GM19468 (cell line): Measurements from ENCODE around the gene IMPA2.

Experiments
- ATAC-seq: cut with Tn5 transposase; IDR thresholded peaks from one replicate; pipeline ENCODE4 v1.9.1; 2021; ENCODE audit warnings: mild to moderate bottlenecking, moderate library complexity, moderate number of reproducible peaks; ENCODE audit not compliant: unreplicated experiment; ENCODE audit errors: extremely low read depth

The IMPA2 gene

GRCh38 chr18:12005538-12006487 lies 24.5 kb downstream of the IMPA2 start:
- no peak for ATAC-seq

- no peak for ATAC-seq
Measured at GRCh38 chr18:12006488-12006840, 25.2 kb downstream of the IMPA2 start.

GRCh38 chr18:12007063-12007462 lies 25.8 kb downstream of the IMPA2 start:
- no peak for ATAC-seq

- ATAC-seq, result no peak
Measured at GRCh38 chr18:12008181-12008767, 27.0 kb downstream of the IMPA2 start.

DNA sequence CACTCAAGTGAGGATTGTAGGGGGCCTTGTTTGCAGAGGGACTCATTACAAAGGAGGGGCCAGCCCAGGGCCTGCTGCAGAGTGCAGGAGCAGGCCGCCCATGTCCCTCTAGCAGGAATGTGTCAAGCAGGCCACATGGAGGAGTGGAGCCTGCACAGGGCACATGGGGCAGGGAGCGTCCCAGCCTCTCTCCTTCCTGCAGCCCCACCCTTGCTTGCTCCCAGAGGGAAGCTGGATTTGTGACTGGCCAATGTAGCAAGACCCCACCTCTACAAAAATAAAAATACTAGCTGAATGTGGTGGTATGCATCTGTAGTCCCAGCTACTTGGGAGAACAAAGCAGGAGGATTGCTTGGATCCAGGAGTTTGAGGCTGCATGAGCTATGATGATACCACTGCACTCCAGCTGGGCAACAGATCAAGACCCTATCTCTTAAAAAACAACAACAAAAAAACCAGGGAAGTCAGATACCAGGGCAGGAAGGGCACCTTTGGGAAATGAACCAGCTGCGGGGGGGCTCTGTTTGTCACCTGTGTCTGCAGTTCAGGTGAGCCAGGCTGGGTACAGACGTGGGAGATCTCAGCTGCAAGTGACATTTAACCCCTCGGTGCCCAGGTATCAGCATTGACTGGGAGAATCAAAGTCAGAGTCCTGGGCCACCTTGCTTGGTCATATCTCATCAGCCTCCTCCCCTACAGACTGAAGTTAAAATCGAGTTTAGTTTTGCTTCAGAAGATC lies 27.7 kb downstream of the IMPA2 start:
- no peak for ATAC-seq

DNA sequence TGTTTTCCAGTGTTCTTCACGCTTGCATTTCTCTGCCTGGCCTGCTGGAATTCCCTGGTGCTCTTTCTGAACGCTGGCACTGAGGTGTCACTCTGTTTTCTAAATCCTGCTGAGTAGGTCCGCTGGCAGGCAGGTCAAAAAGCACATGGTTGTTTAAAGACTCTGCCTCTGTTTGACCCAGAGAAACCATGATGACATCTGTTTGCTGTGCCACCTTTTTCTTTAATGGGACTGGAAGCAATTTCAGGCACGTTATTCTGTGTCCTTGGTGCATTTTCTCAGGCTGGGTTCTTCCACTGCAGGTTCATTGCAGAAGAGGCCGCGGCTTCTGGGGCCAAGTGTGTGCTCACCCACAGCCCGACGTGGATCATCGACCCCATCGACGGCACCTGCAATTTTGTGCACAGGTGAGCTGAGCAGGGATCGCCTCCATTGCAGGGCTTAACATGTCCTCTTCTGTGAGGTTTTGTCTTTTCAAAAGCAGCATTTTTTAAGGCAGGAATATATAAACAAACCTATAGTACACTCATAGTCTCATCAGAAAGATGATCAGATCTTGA lies 28.4 kb downstream of the IMPA2 start:
- no peak for ATAC-seq

- ATAC-seq, result no peak
Measured at GRCh38 chr18:12010187-12010802, 29.0 kb downstream of the IMPA2 start.

- no peak for ATAC-seq
Measured at GRCh38 chr18:12011199-12011956, 30.1 kb downstream of the IMPA2 start.

- no peak for ATAC-seq
Measured at GRCh38 chr18:12011957-12012549, 30.7 kb downstream of the IMPA2 start.

- ATAC-seq, result no peak
Measured at GRCh38 chr18:12012697-12013096, 31.4 kb downstream of the IMPA2 start.

DNA sequence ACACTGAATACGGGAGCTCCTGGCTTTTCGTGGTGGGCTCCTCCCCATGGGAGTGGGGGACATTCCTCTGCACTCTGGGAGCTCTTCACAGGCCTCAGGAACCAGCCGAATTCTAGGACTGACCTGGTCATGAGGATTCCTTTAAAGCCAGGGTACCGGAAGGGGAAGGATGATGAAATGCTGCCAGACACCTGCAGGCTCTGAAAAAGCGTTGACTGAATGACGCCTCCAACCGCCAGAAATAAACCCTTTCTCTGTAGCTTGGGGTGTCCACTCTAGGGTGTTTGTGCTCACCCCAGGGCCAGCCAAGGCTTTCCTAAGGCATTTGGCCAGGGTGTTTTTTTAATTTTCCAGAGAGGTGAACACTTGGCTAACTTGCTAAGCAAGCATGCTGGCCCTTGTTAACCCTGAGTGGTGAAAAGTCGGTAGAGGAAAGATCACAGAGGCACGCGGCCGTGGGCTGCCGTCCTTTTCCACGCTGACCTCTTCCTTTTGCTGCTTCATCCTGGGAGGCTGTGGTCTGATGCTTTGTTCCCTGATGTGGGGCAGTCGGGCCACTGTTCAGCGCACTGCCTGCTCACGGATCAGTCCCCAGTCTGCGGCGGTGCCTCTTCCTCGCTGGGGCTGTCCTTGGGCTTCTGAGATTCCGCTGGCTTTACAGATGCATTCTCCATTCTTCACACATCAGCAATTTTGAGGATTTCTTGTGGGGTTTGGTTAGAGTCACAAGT lies 32.0 kb downstream of the IMPA2 start:
- no peak for ATAC-seq

DNA sequence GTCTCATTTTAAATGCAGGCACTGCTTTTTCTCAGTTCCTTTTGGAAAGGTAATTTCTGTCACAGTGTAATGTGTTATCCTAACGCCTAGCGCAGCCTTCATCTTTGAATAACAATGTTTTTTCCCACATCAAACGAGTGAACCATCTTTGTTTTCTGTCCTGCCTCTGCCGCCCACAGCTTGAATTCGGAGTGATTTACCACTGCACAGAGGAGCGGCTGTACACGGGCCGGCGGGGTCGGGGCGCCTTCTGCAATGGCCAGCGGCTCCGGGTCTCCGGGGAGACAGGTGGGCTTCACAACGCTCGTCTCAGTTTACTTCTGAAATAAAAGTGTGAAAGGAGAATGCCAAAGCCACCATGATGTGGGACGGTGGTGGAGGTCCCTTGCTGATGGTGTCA lies 32.8 kb downstream of the IMPA2 start:
- no peak for ATAC-seq

DNA sequence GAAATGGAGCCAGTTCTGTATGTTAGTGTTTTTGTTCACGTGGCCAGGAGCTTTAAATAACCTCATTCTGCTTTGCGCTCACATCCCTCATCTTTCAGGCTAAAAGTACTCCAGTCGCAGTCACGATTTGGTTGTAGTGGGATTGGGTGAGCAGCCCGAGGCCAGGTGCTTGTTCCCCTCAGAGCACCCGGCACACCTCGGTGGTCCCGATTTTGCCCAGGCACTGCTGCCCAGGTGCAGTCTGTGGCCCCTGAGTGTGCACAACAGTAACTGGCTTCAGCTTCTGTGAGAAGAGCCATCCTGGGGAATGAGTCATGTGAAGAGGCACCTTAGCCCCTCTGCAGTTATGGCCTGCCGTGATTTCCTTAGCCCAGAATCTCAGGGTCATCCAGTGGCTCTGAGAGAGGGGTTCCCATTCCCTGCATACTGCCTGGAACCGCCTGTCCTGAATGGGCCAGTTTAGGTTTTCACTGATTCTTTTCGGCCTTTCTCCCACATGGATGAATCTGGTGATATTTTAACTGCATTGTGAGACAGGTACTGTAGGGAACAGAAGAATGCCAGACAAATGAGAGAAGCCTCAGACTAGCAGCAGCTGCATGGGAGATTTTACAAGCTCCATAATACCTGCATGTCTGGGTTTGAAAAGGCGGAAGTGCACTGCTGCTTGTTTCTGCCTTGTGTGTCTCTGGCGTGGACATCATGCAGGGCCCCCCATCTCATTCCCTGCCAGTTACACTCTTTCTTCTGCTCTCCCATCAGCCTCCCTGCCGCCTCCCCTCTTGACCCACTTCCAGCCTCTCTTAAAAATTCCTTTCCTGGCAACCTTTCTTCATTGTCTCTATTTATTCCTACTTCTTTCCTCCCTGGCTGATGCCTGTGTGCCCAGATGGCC lies 33.5 kb downstream of the IMPA2 start:
- no peak for ATAC-seq

GRCh38 chr18:12015416-12016062 lies 34.2 kb downstream of the IMPA2 start:
- ATAC-seq, result no peak

DNA sequence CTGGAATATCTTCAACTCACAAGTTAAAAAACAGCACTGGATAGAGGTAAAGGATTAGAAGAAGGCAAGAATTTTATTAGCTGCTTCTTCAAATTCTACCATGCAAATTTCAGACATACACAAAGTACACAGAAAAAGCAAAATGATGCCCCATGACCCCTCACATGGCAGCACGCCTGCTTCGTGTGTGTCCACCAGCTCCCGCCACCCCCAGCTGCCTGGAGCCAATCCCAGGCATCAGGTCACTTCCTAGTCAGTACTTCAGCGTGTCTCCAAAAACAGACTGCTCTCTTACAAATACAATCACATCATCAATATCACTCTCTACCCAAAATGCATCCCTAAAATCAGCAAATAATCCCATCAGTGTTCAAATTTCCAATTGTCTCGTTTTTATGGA lies 35.8 kb downstream of the IMPA2 start:
- ATAC-seq, result no peak

GRCh38 chr18:12018861-12019260 lies 37.6 kb downstream of the IMPA2 start:
- no peak for ATAC-seq

GRCh38 chr18:12021077-12021476 lies 39.8 kb downstream of the IMPA2 start:
- ATAC-seq, result no peak
